CD4-positive, alpha-beta T cell treated with Interleukin-1 beta for 1 hour (primary cell): ENCODE data around the gene LAMA5.

Source experiments
- DNase-seq, 2 donors: peaks; one replicate each; pipeline ENCODE4 v3.0.0-alpha.2; 2020 to 2022

The LAMA5 gene

GRCh38 chr20:62339647-62340062, 27.5 kb downstream of the LAMA5 start:
- DNase-seq: peak in 1 of 2 donors; percentile 38

- DNase-seq: no peak
Measured at GRCh38 chr20:62338294-62338620, 28.9 kb downstream of the LAMA5 start.

DNA sequence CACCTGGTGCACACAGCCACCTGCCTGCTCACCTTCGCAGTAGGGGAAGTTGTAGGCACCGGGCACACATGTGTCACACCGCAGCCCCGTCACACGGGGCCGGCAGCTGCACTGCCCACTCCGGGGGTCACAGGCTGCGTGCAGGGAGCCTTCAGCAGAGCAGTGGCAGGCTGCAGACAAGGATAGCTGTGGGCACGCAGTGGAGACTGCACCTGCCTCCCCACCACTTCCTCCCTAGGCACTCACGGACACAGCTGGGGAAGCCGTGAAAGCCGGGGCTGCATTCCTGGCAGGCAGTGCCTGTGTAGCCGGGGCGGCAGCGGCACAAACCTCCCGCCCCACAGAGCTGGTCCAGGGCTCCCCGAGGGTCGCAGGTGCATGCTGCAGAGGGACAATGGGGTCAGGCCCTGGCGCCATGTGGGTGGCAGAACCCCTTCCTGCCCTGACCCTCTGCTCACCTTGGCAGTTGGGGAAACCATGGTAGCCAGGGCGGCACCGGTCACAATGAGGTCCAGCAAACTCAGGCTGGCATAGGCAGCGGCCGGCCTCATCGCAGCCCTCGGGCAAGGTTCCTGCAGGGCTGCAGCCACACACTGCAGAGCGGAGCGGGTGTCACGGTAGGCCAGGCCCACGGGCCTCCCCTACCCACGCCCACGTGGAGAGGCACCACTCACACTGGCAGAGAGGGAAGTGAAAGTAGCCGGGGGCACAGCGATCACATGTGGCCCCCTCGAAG, 29.4 kb downstream of the LAMA5 start:
- peak in 1 of 2 donors; percentile 51 for DNase-seq

DNA sequence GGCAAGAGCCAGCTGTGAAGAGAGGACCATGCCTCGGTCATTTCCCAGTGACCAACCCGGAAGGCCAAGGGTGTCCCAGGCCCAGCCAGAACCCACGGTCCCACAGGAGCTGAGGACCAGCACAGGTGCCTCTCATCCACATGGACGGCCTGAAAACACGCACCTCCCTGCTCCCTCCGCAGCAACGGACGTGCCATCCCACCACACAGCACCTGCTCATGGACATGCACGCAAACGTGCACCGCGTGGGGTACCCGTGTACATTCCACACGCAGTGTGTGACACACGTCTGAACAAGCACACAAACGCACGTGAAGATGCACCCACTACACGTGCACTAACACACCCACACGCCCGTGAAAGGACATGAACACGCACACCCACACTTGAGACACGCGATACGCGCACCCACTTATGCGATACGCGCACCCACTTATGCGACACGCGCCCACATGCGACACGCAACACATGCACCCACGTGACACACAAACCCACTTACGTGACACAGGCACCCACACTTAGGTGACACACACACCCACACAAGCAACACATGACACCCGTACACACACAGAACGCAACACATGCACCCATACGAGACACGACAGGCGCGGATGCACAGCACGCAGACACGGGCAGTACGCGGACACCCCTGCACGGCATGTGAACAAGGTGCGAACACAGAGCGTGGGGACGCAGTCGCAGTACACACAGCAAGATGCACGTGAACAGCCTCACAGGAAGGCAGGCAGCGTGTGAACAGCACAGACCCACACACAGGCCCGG, 30.1 kb downstream of the LAMA5 start:
- DNase-seq: no peak

- DNase-seq: no peak
Measured at GRCh38 chr20:62336329-62336728, 30.8 kb downstream of the LAMA5 start.

DNA sequence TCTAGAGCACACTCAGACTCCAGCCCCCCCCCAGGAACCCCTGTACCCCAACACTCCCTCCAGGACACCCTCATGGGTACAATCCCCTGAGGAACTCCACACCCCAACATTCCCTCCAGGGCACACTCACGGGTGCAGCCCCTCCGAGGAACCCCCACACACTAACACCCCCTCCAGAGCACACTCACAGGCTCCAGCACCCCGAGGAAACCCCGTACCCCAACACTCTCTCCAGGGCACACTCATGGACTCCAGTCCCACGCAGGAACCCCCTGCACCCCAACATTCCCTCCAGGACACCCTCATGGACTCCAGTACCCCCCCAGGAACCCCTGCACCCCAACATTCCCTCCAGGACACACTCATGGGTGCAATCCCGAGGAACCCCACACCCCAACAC, 31.6 kb downstream of the LAMA5 start:
- DNase-seq: no peak

GRCh38 chr20:62334881-62335280, 32.2 kb downstream of the LAMA5 start:
- no peak for DNase-seq

GRCh38 chr20:62333820-62334595, 33.1 kb downstream of the LAMA5 start:
- DNase-seq: no peak

- DNase-seq: no peak
Measured at GRCh38 chr20:62332989-62333819, 33.9 kb downstream of the LAMA5 start.

- no peak for DNase-seq
Measured at GRCh38 chr20:62332421-62332820, 34.7 kb downstream of the LAMA5 start.

DNA sequence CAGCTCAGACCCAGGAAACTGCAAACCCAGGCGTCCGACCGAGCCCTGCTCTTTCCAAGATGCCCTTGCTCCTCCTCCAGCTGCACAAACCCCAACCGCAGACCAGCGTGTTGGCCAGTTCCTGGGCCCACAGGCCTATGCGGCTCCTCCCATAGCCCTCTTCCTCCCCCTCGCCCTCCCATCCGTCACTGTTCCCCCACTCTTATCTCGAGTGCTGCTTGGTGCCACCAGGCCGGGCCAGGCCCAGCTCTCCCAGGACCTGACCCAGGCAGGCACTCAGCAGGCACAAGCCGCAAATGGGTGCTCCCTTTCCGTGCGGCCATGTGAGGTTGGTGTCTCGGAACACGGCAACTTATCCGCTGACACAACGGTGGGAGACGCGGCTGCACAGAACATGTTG, 35.8 kb downstream of the LAMA5 start:
- DNase-seq: no peak

DNA sequence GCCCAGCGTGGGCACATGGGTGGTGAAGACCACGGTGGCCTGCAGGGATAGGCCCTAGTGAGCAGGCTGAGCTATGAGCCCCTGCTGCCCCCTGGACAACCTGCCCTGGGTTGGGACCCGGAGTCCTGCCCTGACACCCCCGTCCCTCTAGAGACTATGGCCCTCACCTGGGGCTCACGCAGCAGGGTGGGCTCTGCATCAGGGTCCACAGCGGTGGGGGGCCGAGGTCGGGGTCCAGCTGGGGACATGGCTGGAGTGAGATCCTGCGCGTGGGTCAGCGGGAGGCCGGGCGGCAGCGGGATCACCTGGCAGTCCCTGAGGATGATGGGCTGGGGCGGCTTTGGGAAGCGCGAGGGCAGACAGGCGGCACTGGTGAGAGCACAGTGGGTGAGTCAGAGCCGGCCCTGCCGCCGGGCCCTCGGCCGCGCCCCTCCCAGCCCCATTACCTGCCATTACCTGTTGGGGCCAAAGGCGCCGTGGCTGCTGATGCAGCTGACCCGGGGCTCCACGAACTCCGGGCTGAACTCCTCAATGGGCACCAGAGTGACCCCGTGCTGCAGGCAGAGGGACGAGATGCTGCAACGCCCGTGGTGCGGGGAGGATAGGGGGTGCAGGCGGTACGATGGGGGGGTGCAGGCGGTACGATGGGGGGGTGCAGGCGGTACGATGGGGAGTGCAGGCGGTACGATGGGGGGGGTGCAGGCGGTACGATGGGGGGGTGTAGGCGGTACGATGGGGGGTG, 36.4 kb downstream of the LAMA5 start:
- no peak for DNase-seq

DNA sequence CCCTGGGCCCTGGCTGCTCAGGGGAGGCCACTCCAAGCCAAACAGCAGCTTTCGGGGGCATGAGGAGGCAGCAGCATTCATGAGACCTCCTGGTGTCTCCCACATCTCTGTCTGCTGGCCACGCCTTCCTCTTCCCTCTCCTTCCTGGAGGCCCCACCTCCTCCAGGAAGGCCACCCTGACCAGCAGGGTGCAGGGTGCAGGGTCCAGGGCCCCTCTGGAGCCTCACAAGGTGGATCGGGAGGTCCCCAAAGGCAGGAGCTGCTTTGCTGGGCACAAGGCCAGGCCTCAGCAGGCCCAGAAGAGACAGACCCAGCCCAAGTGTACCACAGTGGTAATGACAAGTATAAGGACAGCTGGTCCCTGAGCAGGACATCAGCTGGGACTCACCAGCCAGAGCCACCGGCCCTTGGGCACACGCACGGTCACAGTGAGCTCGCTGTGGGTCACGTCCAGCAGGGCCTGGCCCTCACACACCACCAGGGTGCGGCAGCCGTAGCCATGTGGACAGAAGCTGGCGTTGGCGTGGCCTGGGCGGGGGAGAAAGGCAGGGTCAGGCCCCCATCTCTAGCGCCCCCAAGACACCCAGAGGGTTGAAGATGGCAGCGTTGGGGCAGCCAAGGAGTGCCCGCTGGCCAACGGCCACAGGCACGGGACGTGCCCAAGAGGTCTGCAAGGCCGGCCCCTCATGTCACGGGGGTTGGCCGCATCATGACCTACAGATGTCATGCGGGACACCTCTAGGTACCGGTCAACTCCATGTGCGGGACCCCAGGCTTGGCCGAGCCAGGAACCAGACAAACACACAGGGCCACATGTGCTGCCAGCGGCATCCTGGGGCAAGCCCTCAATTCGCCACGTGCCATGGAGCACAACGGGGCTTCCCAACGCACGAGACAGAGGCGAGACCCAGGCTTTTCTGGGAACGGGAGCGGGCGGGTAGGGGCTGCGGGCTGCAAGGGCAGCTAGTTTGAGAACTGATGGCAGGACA, 37.4 kb downstream of the LAMA5 start:
- no peak for DNase-seq

GRCh38 chr20:62328684-62329388, 38.3 kb downstream of the LAMA5 start:
- DNase-seq: no peak

DNA sequence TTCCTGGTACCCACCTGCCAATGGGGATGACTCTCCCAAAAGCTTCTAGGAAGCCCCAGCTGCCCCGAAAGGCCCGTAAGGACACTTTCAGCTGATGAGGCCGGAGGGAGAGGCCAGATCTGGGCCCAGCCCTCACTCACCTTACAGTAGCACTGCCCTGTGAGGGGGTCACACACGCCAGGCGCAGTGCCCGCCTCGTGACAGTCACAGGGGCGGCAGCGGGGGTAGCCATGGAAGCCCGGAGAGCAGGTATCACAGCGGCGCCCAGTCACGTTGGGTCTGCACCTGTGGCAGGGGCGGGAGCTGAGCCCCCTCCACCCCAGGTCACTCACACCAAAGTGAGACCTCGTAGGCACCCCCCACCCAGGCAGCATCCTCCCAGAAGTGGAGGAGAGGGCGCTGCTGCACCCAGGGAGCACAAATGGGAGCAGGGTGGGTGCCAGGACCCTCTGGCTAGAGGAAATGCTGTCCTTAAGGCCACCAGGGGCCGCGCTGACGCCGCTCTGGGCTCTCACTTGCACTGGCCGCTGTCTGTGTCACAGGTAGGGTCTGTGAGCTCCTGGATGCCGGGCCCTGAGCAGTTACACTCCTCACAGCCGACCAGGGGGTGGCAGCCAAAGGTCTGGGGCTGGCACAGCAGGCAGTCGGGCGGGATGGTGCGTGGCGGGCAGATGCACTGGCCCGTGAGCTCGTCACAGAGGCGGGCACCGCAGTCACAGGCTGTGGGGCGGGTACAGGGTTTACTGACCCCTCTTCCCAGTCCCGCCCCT, 39.2 kb downstream of the LAMA5 start:
- DNase-seq: no peak

DNA sequence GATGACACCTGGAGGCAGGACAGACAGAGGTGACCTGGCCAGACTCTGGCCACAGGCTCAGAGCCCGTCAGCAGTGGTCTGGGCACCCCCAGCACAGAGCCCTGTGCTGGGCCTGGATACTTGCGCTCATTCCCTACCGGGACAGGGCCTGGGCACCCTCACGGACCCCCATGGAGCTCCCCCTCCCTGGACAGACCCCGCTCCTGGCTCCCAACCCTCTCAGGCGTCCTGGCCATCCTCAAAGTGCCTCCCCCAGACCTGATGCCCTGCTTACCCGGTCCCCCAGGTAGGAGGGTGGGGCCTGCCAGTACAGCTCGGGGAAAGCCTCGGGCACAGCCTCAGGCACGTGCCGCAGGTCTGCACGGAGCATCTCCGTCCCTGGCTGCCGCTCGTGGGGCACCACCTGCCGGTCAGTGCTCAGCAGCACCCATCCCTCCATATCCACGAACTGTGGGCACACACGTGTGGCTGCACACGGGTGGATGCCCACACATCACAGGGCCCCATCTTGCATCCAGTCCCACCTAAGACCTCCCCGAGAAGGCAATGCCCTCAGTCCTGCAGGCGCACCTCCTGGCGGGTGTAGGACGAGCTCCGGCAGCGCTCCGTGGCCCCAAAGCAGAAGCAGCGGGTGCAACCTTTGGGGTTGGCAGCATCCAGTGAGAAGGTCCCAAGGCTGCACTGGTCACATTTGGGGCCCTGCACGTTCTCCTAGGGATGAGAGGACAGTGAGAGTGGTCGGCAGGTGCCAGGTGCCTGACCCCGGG, 40.0 kb downstream of the LAMA5 start:
- DNase-seq: no peak

DNA sequence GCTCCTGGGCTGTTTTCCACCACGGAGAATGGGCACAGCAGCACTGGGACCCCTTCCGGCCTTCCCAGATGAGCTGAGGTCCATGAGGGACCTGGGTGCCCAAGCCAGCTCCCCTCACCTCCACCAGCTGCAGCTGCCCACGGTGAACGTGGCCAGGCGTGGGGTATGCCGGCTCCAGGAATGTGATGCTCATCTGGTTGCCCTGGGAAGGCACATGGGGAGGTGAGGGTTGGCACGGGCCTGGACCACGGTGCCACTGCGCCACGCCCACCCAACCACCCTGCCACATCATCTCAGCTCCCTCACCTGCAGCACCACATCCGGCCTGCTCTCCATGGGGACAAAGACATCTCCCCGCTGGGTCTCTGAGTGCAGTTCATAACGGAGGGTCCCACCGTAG, 40.6 kb downstream of the LAMA5 start:
- DNase-seq: no peak

- DNase-seq: no peak
Measured at GRCh38 chr20:62325172-62325905, 41.8 kb downstream of the LAMA5 start.
